Stomach smooth muscle (tissue), 2 donors: Measurements from ENCODE around the gene STK32C.

Experiments used
- H3K27ac ChIP-seq: one replicate; pipeline ENCODE4 v1.7.0; 2013; ENCODE audit warnings: mild to moderate bottlenecking, low read length, inconsistent platforms
- H3K27me3 ChIP-seq, 2 donors: one replicate each; pipeline ENCODE4 v1.7.0; 2013; ENCODE audit warnings: low read length in 2 of 2; ENCODE audit not compliant: insufficient read depth in 2 of 2, control insufficient read depth in 1 of 2
- H3K36me3 ChIP-seq, 2 donors: one replicate each; pipeline ENCODE4 v1.7.0; 2013; ENCODE audit warnings: low read length in 2 of 2; ENCODE audit not compliant: control insufficient read depth in 2 of 2, insufficient read depth in 2 of 2
- H3K4me1 ChIP-seq: one replicate; pipeline ENCODE4 v1.7.0; 2013; ENCODE audit warnings: low read length; ENCODE audit not compliant: control insufficient read depth, insufficient read depth
- H3K4me3 ChIP-seq, 2 donors: one replicate each; pipeline ENCODE4 v1.7.0; 2013; ENCODE audit warnings: low read length in 2 of 2
- H3K9ac ChIP-seq, 2 donors: one replicate each; pipeline ENCODE4 v1.7.0; 2013; ENCODE audit warnings: low read length in 2 of 2, mild to moderate bottlenecking in 1 of 2
- H3K9me3 ChIP-seq, 2 donors: one replicate each; pipeline ENCODE4 v1.7.0; 2013; ENCODE audit warnings: low read length in 2 of 2; ENCODE audit not compliant: control insufficient read depth in 2 of 2
- donor health status: healthy.
- donor health status: Pancreatic carcinoma.

STK32C gene

DNA sequence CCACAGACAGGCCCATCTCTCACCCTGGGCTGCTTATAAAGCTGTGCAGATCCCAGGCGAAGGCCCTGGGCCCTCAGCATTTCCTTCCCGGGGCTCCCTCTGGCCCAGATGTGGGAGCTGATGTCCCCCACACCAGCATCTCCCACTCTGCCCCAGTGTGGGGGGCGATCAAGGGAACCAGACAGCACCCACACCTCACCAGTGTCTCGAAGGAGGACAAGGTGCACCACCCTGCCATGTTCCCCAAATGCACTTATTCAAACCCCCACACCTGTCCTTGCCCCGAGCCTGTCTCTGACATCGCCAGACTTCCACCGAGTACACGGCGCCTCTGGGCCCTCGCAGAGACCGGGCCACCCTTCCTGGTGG is 101.4 kb downstream of the STK32C start:
- H3K36me3 ChIP-seq = no peaks in the 10 kb centered on the region
- no peaks in the 10 kb centered on the region for H3K27me3 ChIP-seq
- H3K4me1 ChIP-seq = no peaks in the 10 kb centered on the region
- H3K27ac ChIP-seq = no peak overlapping the region
- H3K9me3 ChIP-seq = no peaks in the 10 kb centered on the region
- no peak overlapping the region for H3K4me3 ChIP-seq
- no peak overlapping the region for H3K9ac ChIP-seq

GRCh38 chr10:132205650-132206376 is 101.9 kb downstream of the STK32C start:
- no peak overlapping the region for H3K27ac ChIP-seq
- no peak overlapping the region for H3K9ac ChIP-seq
- H3K4me1 ChIP-seq = no peaks in the 10 kb centered on the region
- H3K9me3 ChIP-seq = no peaks in the 10 kb centered on the region
- no peaks in the 10 kb centered on the region for H3K27me3 ChIP-seq
- no peak overlapping the region for H3K4me3 ChIP-seq
- no peaks in the 10 kb centered on the region for H3K36me3 ChIP-seq

- H3K4me3 ChIP-seq = no peak overlapping the region
- no peak overlapping the region for H3K9ac ChIP-seq
- no peaks in the 10 kb centered on the region for H3K27me3 ChIP-seq
- H3K9me3 ChIP-seq = no peaks in the 10 kb centered on the region
- no peak overlapping the region for H3K27ac ChIP-seq
- H3K36me3 ChIP-seq = no peaks in the 10 kb centered on the region
- no peaks in the 10 kb centered on the region for H3K4me1 ChIP-seq
These were observed 102.8 kb downstream of the STK32C start for GRCh38 chr10:132204781-132205473.

DNA sequence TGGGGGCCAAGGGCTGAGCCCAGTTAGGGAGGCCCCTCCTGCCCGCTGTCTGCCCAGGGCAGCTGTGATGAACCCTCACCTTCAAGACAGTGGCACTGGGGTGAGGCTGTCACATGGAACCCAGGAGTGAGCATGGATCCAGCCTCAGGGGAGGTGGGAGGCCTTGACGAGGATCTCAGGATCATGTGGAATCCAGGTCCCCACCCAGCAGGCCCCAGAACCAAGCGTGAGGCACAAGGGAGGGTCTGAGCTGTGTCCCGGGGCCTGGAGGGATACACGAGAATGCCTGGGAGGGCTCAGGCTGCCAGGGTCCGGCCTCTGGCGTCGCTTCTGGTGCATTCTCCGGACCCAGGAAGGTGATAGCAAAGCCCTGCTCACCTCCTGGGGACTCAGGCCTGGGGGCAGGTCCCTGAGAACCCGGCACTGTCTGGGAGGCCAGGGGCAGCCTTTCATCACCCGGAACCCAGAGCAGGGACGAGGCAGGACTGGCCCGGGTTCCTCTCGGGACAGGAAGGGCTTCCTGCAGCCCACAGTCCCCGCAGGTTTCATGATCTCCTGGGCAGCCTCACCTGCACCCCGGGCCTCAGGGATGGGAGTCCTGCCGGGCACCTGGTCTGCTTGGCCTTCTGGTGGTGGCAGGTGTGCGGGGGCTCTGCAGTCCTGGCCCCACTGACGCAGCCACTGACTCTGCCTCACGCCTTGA is 103.5 kb downstream of the STK32C start:
- no peaks in the 10 kb centered on the region for H3K36me3 ChIP-seq
- no peak overlapping the region for H3K9ac ChIP-seq
- no peaks in the 10 kb centered on the region for H3K27me3 ChIP-seq
- no peak overlapping the region for H3K4me3 ChIP-seq
- H3K9me3 ChIP-seq = no peaks in the 10 kb centered on the region
- no peaks in the 10 kb centered on the region for H3K4me1 ChIP-seq
- no peak overlapping the region for H3K27ac ChIP-seq

GRCh38 chr10:132203256-132204077 is 104.3 kb downstream of the STK32C start:
- no peaks in the 10 kb centered on the region for H3K27me3 ChIP-seq
- H3K4me1 ChIP-seq = no peaks in the 10 kb centered on the region
- no peak overlapping the region for H3K27ac ChIP-seq
- H3K4me3 ChIP-seq = no peak overlapping the region
- H3K36me3 ChIP-seq = no peaks in the 10 kb centered on the region
- no peak overlapping the region for H3K9ac ChIP-seq
- H3K9me3 ChIP-seq = no peaks in the 10 kb centered on the region

DNA sequence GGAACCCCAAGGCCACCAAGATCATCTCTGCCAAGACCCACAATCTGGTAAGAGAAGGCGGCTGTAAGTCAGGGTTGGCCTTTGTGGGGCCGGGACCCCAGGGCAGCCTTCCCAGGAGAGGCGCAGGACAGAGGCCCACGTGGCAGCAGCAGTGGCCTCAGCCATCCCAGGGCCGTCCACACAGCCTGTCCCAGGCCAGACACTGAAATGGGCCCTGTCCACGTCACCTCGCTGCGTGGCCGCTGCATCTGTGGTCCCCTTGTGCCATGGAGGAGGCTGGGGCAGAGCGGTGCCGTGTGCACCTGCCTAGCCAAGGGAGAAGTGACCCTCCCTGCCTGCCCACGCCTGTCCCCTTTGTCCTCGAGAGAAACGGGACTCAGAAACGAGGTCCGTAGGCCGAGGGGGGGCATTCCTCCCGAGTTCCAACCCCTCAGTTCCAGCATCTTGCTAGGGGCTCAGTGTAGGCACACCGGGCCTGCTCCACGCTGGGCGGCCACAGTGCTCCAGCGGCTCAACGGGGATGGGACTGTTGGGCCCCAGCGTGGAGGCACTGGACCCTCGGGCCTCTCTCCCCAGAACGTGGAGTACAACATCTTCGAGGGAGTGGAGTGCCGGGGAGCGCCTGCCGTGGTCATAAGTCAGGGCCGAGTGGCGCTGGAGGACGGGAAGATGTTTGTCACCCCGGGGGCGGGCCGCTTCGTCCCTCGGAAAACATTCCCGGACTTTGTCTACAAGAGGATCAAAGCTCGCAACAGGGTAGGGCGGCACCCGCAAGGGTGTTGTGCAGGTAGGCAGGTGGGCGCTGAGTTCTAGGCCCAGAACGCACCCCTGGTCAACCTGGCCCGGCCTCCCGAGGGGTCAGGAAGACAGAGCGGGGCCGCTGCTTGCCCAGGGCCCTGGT is 105.4 kb downstream of the STK32C start:
- no peaks in the 10 kb centered on the region for H3K9me3 ChIP-seq
- no peak overlapping the region for H3K9ac ChIP-seq
- no peaks in the 10 kb centered on the region for H3K27me3 ChIP-seq
- no peak overlapping the region for H3K4me3 ChIP-seq
- H3K4me1 ChIP-seq = no peaks in the 10 kb centered on the region
- no peak overlapping the region for H3K27ac ChIP-seq
- no peaks in the 10 kb centered on the region for H3K36me3 ChIP-seq

- Histone ChIP-seq H3K27ac (no peak overlapping the region), H3K36me3 (no peaks in the 10 kb centered on the region), H3K9me3 (no peaks in the 10 kb centered on the region), H3K4me3 (no peak overlapping the region), H3K27me3 (no peaks in the 10 kb centered on the region), H3K9ac (no peak overlapping the region), H3K4me1 (no peaks in the 10 kb centered on the region)
These were observed 106.4 kb downstream of the STK32C start for GRCh38 chr10:132201111-132201969.

GRCh38 chr10:132200344-132201110 is 107.2 kb downstream of the STK32C start:
- Histone ChIP-seq H3K27me3 (peaks cover 0 to 2% of the 10 kb centered on the region in 2 donors), H3K9ac (no peak overlapping the region), H3K4me1 (no peaks in the 10 kb centered on the region), H3K9me3 (no peaks in the 10 kb centered on the region), H3K36me3 (no peaks in the 10 kb centered on the region), H3K27ac (no peak overlapping the region), H3K4me3 (no peak overlapping the region)

DNA sequence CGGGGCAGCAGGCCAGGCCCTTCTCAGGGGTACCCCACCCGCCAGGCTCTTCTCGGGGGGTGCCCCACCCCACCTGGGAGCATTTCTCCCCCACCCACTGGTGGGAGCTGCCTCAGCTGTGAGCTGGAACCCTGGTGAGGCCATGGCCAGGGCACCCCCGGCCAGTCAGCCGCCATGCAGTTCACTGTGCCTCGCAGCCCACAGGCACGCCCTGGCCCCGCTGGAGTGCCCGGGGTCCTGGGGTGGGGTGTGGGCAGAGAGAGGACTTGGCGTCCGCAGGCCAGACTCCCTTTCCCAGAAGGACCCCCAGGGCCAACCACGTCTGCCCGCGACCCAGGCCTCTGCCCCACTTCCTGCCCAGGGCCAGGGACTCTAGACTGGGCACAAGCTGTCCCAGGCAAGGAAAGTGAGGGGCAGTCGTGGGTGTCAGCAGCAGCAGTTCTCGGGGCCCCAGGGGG is 107.9 kb downstream of the STK32C start:
- H3K9me3 ChIP-seq = no peaks in the 10 kb centered on the region
- no peaks in the 10 kb centered on the region for H3K4me1 ChIP-seq

More for the DNA sequence above, 107.9 kb downstream of the STK32C start:
- Histone ChIP-seq H3K9ac (no peak overlapping the region), H3K27me3 (peaks cover 0 to 2% of the 10 kb centered on the region in 2 donors), H3K27ac (no peak overlapping the region), H3K36me3 (no peaks in the 10 kb centered on the region), H3K4me3 (no peak overlapping the region)
